ENCODE results near the gene DNMBP. TPM values are rescaled to one million over a fixed set of nuclear protein-coding genes. Genes with fewer than 3 reads are reported as not detected.

DNMBP gene
- 1 to 10 TPM; 1.0 to 1.3 (median 1.2) TPM for total RNA-seq

DNA sequence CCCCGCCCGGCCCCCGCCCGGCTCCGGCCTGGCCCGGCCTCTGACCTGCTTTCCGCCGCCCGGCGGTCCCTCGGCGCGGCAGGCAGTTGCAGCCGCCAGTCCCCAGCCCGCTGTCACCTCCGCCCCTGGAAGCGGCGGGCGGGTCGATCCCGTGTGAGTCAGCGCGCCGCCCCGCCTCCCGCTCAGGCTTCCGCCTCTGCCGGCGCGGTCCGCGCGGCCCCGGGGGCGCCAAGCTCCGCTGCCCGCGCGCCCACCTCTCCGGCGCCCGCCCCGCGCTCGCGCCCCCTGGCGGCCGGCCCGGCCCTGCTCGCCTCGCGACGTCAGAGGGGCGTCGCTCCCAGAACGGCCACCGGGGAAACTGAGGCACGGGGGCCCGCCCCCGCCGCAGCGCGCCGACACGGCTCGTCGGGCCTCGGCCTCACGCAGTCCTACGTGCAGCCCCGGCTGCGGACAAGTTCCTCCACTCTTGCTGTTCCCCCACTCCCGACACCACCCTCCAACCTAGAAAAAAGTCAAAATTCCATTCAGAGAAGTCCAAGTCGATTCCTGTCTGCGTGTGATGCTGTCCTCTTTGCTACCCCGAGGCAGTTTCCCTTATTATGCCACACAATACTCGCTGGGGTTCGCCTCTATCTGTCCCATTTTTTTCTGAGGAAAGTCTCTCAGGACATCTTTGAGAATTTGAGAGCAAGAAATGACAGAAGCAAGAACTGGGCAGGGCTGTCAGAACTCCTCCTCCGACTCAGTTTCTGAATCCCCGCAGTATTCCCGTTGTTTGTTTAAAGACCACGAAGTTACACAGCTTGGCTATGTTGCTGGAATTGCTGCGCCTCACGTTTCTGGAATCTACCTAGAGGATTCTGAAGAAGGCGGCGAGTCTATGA, at the start of gene DNMBP:
DNMBP (minus strand) TSS at position 155 of the 884 bp plus-strand sequence. CDS start 37,823 bp downstream, outside the sequence.
- Mint-ChIP-seq H3K4me3 (peak within 1 kb of the TSS; percentile 86), H3K9me3 (no peaks in the 10 kb centered on the region), H3K4me1 (ENCODE audit: low read depth) (peaks cover 51% of the 10 kb centered on the region), H3K27me3 (ENCODE audit: low read depth) (no peaks in the 10 kb centered on the region), H3K36me3 (ENCODE audit: insufficient read depth) (no peaks in the 10 kb centered on the region)
- ATAC-seq = peak; percentile 94 to 96
- peak; percentile 80 for DNase-seq

DNA sequence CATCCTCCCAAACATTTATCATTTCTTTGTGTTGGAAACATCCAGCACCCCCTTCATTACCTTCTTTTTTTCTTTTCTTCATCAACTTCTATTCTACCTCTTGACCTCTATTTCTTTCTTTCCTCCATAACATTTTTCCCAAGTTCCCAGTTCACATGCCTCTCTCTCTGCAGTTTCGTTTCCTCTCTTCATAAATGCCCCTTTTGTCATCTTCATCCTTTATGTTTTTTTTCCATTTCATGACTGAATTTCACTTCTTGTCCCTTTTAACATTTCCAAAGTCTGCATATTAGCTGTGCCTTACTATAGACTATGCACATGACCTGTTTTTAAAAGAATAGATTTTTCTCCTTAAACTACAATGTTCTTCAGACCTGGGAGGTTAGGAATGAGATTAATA, 48.2 kb upstream of the DNMBP start:
- H3K4me1 Mint-ChIP-seq (ENCODE audit: low read depth) = no peaks in the 10 kb centered on the region
- H3K4me3 Mint-ChIP-seq = no peak overlapping the region
- DNase-seq = no peak
- H3K27me3 Mint-ChIP-seq (ENCODE audit: low read depth) = peaks cover 17% of the 10 kb centered on the region
- H3K36me3 Mint-ChIP-seq (ENCODE audit: insufficient read depth) = no peaks in the 10 kb centered on the region
- no peak for ATAC-seq
- no peaks in the 10 kb centered on the region for H3K9me3 Mint-ChIP-seq

- Mint-ChIP-seq H3K4me1 (ENCODE audit: low read depth) (no peaks in the 10 kb centered on the region), H3K36me3 (ENCODE audit: insufficient read depth) (no peaks in the 10 kb centered on the region), H3K9me3 (no peaks in the 10 kb centered on the region), H3K4me3 (no peak overlapping the region), H3K27me3 (ENCODE audit: low read depth) (peaks cover 10% of the 10 kb centered on the region)
- ATAC-seq (no peak), DNase-seq (no peak)
Measured at GRCh38 chr10:100053686-100054460, 44.1 kb upstream of the DNMBP start.

DNA sequence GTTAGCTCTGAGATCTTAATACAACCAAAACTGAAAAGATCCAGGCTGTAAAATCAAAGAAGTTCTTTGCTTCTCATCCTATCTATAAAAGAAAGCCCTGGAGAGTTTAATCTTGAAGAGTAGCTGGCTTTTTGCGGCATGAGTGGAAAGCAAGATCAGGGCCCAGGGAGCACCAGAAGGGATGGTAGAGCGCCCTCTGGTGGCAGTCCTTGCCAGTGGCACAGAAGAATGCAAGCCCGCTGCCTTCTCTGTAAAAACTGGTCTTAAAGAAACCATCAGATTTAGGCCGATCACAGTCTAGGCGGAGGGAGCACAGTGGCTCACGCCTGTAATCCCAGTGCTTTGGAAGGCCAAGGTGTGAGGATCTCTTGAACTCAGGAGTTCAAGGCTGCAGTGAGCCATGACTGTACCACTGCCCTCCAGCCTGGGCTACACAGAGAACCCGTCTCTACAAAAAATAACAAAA, 36.3 kb upstream of the DNMBP start:
- Mint-ChIP-seq H3K4me3 (no peak overlapping the region), H3K27me3 (ENCODE audit: low read depth) (peaks cover 3% of the 10 kb centered on the region), H3K9me3 (no peaks in the 10 kb centered on the region), H3K4me1 (ENCODE audit: low read depth) (no peaks in the 10 kb centered on the region), H3K36me3 (ENCODE audit: insufficient read depth) (no peaks in the 10 kb centered on the region)
- ATAC-seq = peak; percentile 64 to 82
- DNase-seq = peak; percentile 79

DNA sequence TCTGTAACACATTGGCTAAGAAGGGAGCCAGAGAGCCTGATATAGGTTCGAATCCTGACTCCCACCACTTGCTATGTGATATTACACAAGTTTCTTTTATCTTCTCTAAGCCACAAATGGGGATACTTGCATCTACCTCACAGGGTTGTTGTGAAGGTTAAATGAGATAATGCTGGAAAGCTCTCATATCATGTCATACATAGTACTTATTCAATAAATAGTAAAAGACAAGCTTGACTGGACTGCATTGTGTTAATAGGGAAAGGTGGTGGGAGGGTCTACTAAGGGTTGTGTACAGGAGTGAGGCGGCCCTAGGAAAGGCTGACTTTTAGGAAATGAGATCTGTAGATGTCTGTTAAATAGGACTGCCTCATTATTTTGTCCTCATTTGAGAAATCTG, 35.8 kb upstream of the DNMBP start:
- H3K4me3 Mint-ChIP-seq = no peak overlapping the region
- H3K27me3 Mint-ChIP-seq (ENCODE audit: low read depth) = peaks cover 3% of the 10 kb centered on the region
- no peaks in the 10 kb centered on the region for H3K9me3 Mint-ChIP-seq
- H3K36me3 Mint-ChIP-seq (ENCODE audit: insufficient read depth) = no peaks in the 10 kb centered on the region
- ATAC-seq (no peak), DNase-seq (no peak)
- H3K4me1 Mint-ChIP-seq (ENCODE audit: low read depth) = no peaks in the 10 kb centered on the region

- DNase-seq (no peak), ATAC-seq (no peak)
- H3K36me3 Mint-ChIP-seq (ENCODE audit: insufficient read depth) = no peaks in the 10 kb centered on the region
- no peak overlapping the region for H3K4me3 Mint-ChIP-seq
- H3K9me3 Mint-ChIP-seq = no peaks in the 10 kb centered on the region
- H3K27me3 Mint-ChIP-seq (ENCODE audit: low read depth) = peaks cover 3% of the 10 kb centered on the region
- no peaks in the 10 kb centered on the region for H3K4me1 Mint-ChIP-seq (ENCODE audit: low read depth)
Measured at GRCh38 chr10:100043796-100044195, 34.0 kb upstream of the DNMBP start.

- Mint-ChIP-seq H3K9me3 (no peaks in the 10 kb centered on the region), H3K4me3 (no peak overlapping the region), H3K4me1 (ENCODE audit: low read depth) (no peaks in the 10 kb centered on the region), H3K27me3 (ENCODE audit: low read depth) (peaks cover 3% of the 10 kb centered on the region), H3K36me3 (ENCODE audit: insufficient read depth) (no peaks in the 10 kb centered on the region)
- no peak for DNase-seq
- peak in 1 of 2 donors; percentile 50 for ATAC-seq
Measured at GRCh38 chr10:100043344-100043743, 33.6 kb upstream of the DNMBP start.

GRCh38 chr10:100041306-100042002, 31.7 kb upstream of the DNMBP start:
- ATAC-seq = no peak
- Mint-ChIP-seq H3K9me3 (no peaks in the 10 kb centered on the region), H3K27me3 (ENCODE audit: low read depth) (peaks cover 8% of the 10 kb centered on the region), H3K4me1 (ENCODE audit: low read depth) (no peaks in the 10 kb centered on the region), H3K4me3 (no peak overlapping the region), H3K36me3 (ENCODE audit: insufficient read depth) (no peaks in the 10 kb centered on the region)
- DNase-seq = no peak

DNA sequence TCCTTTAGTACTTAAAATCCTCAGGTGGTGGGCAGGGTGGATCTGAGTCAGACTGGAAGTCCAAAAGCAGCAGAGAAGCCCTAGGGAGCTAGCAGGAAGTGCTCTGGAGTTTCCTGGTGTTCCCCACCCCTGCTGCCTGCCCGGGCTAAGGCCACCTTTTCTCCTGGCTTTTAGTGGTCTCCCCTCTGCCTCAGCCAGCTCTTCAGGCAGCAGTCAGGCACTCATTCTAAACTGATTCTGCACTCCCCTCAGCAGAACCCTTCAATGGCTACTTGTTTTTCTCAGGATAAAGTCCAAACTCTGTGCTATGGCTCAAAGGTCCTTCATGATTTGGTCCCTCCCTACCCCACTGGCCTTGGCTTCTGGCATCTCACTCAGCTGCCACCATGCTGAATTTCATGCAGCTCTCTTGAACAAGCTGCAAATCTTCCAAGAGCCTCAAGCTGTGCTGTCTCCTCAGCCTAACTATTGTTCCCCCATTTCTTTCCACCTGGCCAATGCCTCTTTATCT, 28.9 kb upstream of the DNMBP start:
- peaks cover 11% of the 10 kb centered on the region for H3K27me3 Mint-ChIP-seq (ENCODE audit: low read depth)
- no peaks in the 10 kb centered on the region for H3K9me3 Mint-ChIP-seq
- no peak overlapping the region for H3K4me3 Mint-ChIP-seq
- ATAC-seq (no peak), DNase-seq (no peak)
- H3K4me1 Mint-ChIP-seq (ENCODE audit: low read depth) = no peaks in the 10 kb centered on the region
- no peaks in the 10 kb centered on the region for H3K36me3 Mint-ChIP-seq (ENCODE audit: insufficient read depth)

DNA sequence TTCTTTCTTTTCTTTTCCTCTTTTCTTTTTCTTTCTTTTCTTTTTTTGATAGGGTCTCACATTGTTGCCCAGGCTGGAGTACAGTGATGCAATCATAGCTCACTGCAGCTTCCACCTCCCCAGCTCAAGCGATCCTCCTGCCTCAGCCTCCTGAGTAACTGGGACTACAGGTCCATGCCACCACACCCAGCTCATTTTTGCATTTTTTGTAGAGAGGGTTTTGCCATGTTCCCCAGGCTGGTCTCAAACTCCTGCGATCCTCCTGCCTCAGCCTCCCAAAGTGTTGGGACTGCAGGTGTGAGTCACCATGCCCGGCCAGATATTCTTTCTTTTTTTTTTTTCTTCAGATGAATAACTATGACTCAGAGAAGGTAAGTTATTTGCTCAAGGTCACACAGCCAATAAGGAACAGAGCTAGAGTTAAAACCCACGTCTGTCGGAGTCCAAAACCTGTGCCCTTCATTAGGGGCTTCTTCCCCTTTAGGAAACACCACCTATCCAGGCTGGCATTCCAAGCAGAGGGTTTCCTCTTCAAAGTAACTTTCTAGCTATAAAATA, 28.1 kb upstream of the DNMBP start:
- H3K27me3 Mint-ChIP-seq (ENCODE audit: low read depth) = peaks cover 14% of the 10 kb centered on the region
- H3K9me3 Mint-ChIP-seq = no peaks in the 10 kb centered on the region

GRCh38 chr10:100036850-100037249, 27.1 kb upstream of the DNMBP start:
- Mint-ChIP-seq H3K36me3 (ENCODE audit: insufficient read depth) (no peaks in the 10 kb centered on the region), H3K4me1 (ENCODE audit: low read depth) (no peaks in the 10 kb centered on the region), H3K27me3 (ENCODE audit: low read depth) (peaks cover 14% of the 10 kb centered on the region), H3K9me3 (no peaks in the 10 kb centered on the region), H3K4me3 (no peak overlapping the region)
- DNase-seq (no peak), ATAC-seq (no peak)

More for the DNA sequence above, 28.1 kb upstream of the DNMBP start:
- Mint-ChIP-seq H3K36me3 (ENCODE audit: insufficient read depth) (no peaks in the 10 kb centered on the region), H3K4me1 (ENCODE audit: low read depth) (no peaks in the 10 kb centered on the region), H3K4me3 (no peak overlapping the region)
- ATAC-seq (no peak), DNase-seq (no peak)

DNA sequence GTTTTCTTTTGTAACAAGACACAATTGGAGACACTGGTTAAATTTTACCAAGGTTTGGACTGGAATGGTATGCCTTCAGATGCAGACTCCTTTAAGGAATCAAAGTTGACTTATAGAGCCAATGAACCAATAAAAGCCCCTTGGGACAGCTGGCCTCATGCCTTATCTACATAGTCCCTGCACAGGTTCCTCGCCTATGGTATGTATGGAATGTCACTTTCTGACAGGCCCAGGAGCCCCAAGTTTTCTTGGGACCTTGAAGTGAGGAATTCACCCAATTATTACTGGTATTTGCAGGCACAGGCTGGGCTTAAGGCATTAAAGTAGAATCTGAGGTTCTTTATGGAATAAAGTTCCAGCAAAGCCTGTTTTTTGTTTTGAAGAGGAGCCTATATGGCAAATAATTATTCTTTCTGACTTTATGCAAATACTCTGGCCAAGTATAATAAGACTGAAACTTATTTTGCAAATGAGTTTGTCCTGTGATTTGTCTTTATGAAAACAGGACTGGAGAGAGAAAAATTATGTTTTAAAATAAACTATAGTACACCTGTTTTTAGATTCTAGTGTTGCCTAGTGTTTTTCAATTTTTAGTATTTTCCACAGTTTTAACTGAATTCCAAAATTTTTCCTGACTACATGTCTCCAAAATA, 24.1 kb upstream of the DNMBP start:
- H3K9me3 Mint-ChIP-seq = no peaks in the 10 kb centered on the region
- no peak overlapping the region for H3K4me3 Mint-ChIP-seq
- no peaks in the 10 kb centered on the region for H3K36me3 Mint-ChIP-seq (ENCODE audit: insufficient read depth)
- H3K27me3 Mint-ChIP-seq (ENCODE audit: low read depth) = peaks cover 13% of the 10 kb centered on the region
- no peaks in the 10 kb centered on the region for H3K4me1 Mint-ChIP-seq (ENCODE audit: low read depth)
- DNase-seq (no peak), ATAC-seq (no peak)

- no peak for ATAC-seq
- peaks cover 5% of the 10 kb centered on the region for H3K9me3 Mint-ChIP-seq
- H3K36me3 Mint-ChIP-seq (ENCODE audit: insufficient read depth) = peaks cover 2% of the 10 kb centered on the region
Measured at GRCh38 chr10:100027416-100027815, 17.7 kb upstream of the DNMBP start.

More at GRCh38 chr10:100027416-100027815, 17.7 kb upstream of the DNMBP start:
- no peaks in the 10 kb centered on the region for H3K4me1 Mint-ChIP-seq (ENCODE audit: low read depth)
- no peak for DNase-seq
- peaks cover 4% of the 10 kb centered on the region for H3K27me3 Mint-ChIP-seq (ENCODE audit: low read depth)
- no peak overlapping the region for H3K4me3 Mint-ChIP-seq
